GM19328 (cell line): ENCODE results near the gene TES.

Experiments
- ATAC-seq: cut with Tn5 transposase; IDR thresholded peaks from one replicate; pipeline ENCODE4 v1.9.1; 2021; ENCODE audit warnings: mild to moderate bottlenecking, moderate library complexity; ENCODE audit not compliant: unreplicated experiment

The TES gene

DNA sequence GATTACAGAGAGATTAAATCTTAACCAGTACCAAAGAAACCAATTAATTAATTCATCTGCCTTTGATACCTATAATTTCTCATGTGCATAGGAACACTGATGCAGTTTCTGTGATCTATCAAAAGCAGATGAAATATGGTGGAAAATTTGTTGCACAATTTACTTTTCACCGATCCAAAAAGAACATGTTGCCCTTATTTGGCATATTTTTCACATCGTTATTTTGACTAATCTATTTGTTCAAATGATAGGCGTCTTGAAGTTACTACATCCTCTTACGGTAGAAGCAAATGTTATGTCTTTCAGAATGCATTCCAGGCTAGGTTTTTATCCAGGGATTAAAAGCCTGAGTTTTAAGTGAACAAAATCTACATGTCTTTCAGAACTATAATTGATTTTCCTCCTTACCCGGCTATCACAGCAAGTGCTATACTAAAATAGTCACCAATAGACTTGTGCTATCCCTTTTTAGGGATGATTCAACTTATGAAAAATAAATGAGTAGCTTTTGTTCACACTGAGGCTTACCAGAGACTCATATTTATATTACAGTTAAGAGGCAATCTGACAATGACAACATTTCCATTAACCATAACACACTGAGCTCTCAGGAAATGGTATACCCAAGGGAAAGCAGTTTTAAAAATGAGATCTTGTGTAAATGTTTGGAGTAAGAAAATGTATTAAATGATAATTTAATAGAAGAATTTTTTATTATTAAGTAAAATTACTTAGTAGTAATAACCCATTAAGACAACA is 16.8 kb upstream of the TES start:
- no peak for ATAC-seq

DNA sequence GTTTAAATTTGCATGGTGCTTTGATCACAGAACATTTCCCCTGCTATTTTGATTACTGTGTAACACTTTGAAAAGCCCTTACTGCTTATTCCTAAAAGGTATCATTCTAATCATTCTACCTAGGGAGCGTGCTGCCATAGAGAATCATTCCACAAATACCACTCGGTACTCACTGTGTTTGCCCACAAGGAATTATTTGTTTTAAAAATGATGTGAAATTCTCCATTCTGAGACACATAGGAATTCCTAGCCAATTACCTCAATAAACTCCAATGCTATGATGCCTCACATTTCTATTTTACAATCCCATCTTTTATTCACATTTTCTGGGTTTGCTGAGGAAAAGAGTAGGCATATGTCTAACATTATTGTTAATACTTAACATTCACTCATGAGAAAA is 16.2 kb upstream of the TES start:
- no peak for ATAC-seq

GRCh38 chr7:116195451-116195850 is 14.9 kb upstream of the TES start:
- no peak for ATAC-seq

DNA sequence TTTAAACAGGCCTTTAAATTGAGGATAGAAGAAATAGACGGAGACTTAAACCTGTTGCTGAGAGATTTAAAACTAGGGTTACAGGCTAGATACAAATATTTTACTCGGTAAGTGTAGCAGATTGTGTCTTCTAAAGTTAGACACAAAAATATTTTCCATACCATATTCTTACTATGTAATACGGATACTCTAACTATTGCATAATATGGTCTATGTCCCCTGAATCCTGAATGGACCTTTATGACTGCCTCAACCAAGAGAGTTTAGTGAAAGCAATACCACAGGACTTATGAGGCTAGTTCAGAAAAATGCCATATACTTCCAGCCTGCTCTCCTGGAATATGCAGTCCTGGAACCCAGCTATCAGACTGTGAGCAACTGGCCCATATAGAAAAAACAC is 13.4 kb upstream of the TES start:
- ATAC-seq, result no peak

DNA sequence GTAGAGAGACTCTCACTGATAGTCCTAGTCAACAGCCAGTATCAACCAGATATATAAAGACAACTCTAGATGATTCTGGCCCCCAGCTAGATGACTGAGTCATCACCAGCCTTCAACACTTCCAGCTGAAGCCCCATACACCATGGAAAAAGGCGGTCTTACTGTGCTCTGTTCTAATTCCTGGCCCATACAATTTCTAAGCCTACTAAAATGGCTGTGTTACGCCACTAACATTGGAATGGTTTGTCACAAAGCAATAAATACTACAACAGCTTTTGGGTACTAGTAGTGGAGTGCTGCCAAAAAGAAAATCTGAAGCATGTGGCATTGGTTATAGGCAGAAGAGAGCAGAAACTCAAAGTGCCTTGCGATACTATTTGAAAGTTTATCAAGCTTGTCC is 13.0 kb upstream of the TES start:
- no peak for ATAC-seq

GRCh38 chr7:116198748-116199410 is 11.5 kb upstream of the TES start:
- no peak for ATAC-seq

DNA sequence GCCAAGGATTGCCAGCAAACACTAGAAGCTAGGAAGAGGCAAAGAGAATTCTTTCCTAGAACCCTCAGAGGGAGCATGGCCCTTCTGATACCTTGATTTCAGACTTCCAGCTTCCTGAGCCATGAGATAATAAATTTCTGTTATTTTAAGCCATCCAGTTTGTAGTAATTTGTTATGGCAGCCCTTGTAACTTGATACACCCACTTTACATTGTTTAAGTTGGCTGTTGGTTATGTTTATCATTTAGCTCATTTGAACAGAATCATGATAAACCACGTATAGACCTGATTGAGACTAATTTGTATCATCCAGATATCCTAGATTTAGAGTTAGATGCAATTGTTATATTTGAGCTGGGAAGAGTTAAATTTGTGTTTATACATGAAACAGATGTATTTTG is 9.4 kb upstream of the TES start:
- ATAC-seq, result no peak

DNA sequence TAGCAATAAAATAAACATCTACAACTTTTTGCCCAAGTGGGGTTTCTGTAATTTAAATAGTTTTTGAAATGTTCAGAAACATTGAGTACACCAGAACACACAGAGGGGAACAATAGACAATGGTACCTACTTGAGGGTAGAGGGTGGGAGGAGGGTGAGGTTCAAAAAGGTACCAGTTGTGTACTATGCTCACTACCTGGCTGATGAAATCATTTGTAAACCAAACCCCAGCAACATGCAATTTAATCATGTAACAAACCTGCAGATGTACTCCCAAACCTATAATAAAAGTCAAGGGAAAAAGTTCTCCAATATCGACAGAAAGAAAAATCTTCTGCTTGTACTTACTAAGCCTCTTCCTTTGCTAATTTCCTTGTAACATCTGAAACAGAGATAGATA is 4.2 kb upstream of the TES start:
- ATAC-seq, result no peak

DNA sequence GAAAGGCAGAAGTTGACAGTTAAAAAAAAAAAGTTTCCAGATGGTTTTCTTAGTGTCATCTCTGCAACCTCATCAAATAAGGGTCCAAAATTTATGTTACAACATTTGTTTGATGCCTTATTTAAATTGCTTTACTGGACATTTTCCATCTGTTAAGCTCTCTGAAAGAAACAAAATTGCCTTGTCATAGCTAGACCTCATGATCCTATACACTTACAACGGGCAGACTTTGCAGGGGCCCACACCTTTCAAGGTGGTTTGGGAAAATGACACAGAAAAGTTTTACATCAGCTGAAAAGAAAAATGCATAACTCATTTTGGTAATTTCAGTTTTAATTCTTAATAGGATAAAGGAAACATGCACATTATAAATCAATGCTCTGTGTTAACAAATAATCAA is 1.4 kb upstream of the TES start:
- ATAC-seq, result no peak

DNA sequence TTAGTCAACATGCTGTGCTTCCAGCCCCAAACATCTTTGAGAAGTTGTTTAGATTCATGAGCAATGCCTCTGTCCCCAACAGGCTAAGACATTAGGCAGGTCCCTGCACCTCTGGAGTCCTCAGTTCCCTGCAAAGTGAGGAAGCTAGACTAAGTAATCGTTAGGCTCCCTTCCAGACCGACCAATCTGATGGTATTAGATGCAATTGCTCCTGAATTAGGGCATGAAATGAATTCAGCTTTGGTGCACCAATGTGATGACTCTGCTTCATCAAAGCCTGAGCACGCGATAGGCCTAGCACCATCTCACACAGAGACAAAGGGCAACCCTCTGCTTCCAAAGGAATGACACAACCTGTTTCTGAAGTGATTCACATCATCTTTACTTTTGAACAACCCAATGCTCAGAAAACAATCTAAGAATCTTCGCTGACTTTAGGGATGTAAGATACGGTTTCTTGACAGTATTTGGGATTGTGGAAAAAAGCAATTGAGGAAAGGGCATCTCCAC is 723 bp upstream of the TES start:
- ATAC-seq, result no peak

DNA sequence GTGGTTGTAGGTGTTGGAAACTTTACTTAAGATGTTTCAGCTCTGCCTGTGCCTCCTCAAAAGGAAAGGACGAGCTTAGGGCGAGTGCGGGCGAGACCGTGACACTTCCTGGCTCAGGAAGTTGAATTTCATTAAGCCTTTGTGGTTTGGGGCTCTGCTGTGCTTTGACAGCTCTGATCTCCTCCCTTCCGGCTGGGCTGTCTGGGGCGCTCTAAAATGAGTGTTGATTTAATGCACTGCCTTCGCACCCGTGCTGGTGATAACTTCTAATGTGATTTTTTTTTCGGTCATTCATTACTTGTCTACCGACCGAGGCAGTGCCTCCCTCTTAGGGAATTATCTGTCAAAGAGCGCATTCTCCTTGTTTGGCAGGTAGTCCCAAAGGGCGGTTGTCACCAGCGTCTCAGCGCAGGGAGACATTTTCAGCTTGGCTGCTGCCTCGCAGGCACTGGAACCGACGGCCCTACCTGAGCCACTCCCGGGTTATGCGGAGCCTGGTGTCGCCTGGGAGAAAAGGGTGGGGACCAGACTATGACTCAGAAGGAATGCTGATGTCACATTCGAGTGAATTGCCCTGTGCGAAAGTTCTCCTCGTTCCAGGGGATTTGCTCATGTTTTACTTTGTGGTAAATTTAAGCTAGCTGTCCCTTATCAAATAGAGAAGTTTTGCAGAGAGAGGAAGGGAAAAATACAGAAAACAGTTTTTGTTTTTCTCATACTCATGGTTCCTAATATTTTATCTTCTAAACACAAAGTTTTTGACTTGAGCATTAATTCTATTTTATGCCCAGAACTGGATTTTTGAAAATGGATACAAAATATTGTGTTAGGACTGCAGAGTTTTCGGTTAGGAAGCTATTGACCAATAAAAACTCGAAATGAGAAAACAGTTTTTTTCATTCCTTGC is 920 bp downstream of the TES start:
- ATAC-seq, result peak; percentile 68

GRCh38 chr7:116211913-116212596 is 1.7 kb downstream of the TES start:
- ATAC-seq, result no peak

GRCh38 chr7:116212869-116213268 is 2.5 kb downstream of the TES start:
- no peak for ATAC-seq

- ATAC-seq, result no peak
Observed at GRCh38 chr7:116213361-116214130, 3.2 kb downstream of the TES start.

GRCh38 chr7:116214921-116215320 is 4.6 kb downstream of the TES start:
- ATAC-seq, result no peak

DNA sequence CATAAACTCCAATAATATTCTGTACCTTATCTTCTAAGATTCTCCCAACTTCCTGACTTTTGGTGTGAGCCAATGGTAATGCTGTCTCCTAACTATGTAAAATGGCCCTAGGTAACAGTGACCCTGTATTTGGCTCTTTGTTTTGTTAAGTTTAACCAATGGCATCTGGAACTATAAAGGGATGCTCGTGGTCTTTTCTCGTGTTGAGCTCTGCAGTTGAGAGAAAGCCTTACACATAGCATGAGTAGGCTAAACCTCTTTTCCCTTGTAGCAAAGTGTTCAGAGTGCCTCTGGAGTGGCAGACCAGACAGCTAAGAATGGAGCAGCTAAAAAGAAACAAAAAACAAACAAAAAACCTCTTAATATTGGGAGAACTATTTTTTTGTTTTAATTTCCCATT is 5.2 kb downstream of the TES start:
- ATAC-seq, result no peak

DNA sequence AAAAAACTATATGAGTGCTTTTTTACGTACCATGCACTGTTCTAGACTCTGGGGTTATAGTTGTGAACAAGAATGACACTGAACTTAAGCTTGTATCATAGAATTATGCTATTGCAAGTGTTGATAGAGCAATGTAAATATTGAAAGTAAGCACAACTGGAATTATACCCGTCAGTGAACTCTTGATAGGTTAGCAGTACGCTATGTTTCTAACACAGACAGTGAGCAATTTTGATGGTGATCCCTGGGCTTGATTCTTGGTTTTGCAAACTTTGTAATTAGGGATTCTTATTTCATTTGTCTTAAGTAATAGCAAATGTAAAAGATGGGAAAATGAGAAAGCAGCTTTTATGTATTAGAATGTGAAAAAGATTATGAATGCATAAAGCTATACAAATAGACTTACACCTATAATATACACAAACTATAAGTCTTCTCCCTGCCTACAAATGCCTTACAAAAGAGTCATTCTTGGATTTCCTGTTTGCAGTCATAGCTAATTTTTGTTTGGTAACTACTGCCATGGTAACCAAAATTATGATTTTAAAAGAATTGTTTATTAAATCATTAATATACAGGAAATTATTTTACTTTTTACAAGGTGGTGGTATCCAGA is 6.7 kb downstream of the TES start:
- ATAC-seq, result no peak

DNA sequence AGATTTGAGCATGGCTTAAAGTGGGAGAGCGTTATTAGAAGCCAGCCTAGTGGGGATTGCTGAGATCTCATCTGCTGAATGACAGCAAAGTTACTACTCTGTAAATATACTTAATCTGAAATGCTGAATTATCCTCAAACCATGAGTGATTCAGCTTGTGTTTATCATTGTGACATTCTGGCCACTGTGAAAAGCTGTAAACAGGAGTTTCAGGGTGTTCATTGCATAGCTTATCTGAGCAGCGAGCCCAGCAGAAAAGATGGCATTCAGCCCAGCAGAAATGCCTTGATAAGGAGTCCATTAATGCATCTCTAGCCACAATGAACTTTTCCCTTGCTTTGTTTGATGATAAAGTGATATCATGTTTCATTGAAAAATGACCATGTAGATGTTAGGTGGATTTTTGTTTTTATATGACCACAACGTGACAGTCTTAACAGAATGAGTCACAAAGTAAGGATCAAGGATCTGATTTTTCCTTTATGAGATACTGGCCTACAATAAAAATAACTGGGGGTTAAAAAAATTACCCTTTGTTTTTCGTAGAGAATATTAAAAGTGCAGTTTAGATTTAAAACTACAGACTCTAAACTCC is 7.8 kb downstream of the TES start:
- no peak for ATAC-seq

DNA sequence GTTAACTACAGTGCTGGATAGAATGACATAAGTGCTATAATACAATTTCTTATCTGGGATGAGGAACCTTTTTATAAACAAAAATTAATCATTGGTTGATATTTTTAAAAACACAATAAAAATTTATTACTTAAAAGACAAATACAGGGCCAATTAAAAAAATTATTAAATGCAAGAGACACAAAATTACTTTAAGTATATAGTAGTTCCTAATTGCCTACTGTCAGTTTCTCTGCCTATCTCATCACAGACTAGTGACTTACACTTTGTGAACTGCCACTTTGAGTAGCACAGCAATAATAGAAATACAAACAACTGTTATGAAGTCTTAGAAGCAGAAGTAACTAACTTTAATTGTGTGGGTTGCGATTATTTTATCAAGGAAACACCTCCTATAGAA is 8.4 kb downstream of the TES start:
- no peak for ATAC-seq
